HFF-Myc (cell line): ENCODE measurements around the gene NDUFS5.

ENCODE experiments used
- DNase-seq: peaks from one replicate; pipeline ENCODE4 v3.0.0-alpha.2; 2011; ENCODE audit warnings: low read depth; ENCODE audit errors: extremely low read depth
- H3K4me3 ChIP-seq: replicated peaks from 2 replicates; pipeline ENCODE4 v1.5.1; 2011; ENCODE audit warnings: low read depth, mild to moderate bottlenecking, control low read depth, low read length
- TF ChIP-seq, protein P1 (sequence below): IDR thresholded peaks from 2 replicates; pipeline ENCODE4 v1.5.1; 2012; ENCODE audit warnings: mild to moderate bottlenecking, low read depth, low read length, control low read depth; ENCODE audit errors: missing control alignments

The NDUFS5 gene

DNA sequence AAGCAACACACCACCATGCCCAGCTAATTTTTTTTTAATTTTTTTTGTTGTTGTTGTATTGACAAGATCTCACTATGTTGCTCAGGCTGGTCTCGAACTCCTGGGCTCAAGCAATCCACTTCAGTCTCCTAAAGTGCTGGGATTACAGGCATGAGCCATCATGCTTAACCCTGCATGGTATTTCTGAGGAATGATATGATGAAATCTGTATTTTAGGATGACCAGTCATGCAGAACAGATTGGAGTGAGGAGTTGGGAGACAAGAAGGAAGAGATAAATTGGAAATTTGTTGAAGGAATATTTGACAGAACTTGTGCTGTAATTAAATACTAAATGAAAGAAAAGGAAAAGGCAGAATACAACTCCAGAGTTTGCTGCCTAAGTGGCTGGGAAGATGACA lies 4.7 kb upstream of the NDUFS5 start:
- TF ChIP-seq, protein P1, sequence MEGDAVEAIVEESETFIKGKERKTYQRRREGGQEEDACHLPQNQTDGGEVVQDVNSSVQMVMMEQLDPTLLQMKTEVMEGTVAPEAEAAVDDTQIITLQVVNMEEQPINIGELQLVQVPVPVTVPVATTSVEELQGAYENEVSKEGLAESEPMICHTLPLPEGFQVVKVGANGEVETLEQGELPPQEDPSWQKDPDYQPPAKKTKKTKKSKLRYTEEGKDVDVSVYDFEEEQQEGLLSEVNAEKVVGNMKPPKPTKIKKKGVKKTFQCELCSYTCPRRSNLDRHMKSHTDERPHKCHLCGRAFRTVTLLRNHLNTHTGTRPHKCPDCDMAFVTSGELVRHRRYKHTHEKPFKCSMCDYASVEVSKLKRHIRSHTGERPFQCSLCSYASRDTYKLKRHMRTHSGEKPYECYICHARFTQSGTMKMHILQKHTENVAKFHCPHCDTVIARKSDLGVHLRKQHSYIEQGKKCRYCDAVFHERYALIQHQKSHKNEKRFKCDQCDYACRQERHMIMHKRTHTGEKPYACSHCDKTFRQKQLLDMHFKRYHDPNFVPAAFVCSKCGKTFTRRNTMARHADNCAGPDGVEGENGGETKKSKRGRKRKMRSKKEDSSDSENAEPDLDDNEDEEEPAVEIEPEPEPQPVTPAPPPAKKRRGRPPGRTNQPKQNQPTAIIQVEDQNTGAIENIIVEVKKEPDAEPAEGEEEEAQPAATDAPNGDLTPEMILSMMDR, result no peak
- DNase-seq, result no peak
- no peak overlapping the region for H3K4me3 ChIP-seq

GRCh38 chr1:39023140-39023539 lies 3.0 kb upstream of the NDUFS5 start:
- TF ChIP-seq, protein P1, result no peak
- no peak for DNase-seq
- no peak overlapping the region for H3K4me3 ChIP-seq

DNA sequence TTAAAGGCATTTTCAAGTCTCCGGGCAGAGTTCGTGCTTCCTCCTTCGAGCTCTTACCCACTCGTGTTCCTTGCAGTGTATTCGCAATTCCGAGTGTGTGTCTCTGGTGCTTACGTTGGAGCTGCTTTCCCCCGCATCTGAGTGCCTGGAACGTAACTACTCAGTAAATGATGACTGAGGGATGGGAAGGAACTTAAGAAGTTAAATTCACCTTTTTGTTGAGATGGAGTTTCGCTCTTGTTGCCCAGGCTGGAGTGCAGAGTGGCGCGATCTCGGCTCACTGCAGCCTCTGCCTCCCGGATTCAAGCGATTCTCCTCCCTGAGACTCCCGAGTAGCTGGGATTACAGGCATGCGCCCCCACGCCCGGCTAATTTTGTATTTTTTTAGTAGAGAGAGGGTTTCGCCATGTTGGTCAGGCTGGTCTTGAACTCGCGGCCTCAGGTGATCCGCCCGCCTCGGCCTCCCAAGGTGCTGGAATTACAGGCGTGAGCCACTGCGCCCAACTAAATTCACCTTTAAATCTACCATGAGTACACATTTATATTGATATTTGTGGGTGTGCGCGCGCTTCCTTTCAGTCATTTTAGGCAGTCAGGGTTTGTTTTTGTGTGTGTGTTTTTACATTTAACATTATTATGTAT lies 837 bp downstream of the NDUFS5 start:
- TF ChIP-seq, protein P1, result no peak
- peak overlapping the region; percentile 94 for H3K4me3 ChIP-seq
- no peak for DNase-seq

DNA sequence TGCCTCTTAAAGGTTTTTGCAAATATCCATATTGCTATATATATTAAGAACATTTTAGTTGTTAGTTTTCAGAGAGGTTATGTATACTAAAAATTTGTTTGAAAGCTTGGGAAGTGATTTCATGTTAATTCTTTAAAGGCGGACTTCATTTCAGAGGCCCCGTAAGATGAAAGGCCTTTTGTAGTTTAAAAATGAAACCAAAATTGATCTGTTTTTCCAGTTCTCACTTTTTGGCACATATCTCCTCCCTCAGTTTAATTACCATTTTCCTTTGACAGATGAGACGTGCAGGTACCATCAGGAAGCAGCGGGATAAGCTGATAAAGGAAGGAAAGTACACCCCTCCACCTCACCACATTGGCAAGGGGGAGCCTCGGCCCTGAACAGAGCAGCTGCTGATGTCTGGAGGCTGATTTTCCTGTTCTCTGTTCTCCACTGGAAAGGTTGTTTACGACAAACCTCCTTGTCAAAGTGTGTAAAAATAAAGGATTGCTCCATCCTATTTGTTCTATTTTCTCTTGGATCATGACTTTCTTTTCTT lies 8.0 kb downstream of the NDUFS5 start:
- TF ChIP-seq, protein P1, result no peak
- no peak for DNase-seq
- H3K4me3 ChIP-seq, result no peak overlapping the region

- DNase-seq, result no peak
- TF ChIP-seq, protein P1, result no peak
- H3K4me3 ChIP-seq, result no peak overlapping the region
Measured at GRCh38 chr1:39036678-39037077, 10.5 kb downstream of the NDUFS5 start.

DNA sequence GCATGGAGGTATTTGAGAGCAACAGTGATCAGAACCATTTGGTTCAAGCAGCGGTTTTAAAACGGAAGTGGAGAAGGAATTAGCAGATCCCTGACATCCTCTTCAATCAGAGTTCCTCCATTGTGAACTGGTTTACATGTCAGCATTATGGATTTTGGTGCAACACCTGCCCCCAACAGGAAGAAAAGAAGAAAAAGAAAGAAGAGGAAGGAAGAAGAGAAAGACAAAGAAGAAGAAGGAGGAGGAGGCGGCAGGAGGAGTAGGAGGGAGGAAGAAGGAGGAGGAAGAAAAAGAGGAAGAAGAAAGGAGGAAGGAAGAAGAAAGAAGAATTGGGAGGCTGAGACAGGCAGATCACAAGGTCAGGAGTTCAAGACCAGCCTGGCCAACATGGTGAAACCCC lies 17.4 kb downstream of the NDUFS5 start:
- no peak for DNase-seq

More for the DNA sequence above, 17.4 kb downstream of the NDUFS5 start:
- no peak overlapping the region for H3K4me3 ChIP-seq
- TF ChIP-seq, protein P1, result no peak
